Ishikawa (cell line): ENCODE results near the gene PHOX2A.

Experiments
- CEBPB ChIP-seq: IDR thresholded peaks from 2 replicates; pipeline ENCODE4 v1.6.1; 2012
- CREB1 ChIP-seq: IDR thresholded peaks from 2 replicates; pipeline ENCODE4 v1.6.1; 2012; ENCODE audit warnings: low read depth
- EGR1 ChIP-seq: IDR thresholded peaks from 2 replicates; pipeline ENCODE4 v1.6.1; 2012
- EP300 ChIP-seq: IDR thresholded peaks from 2 replicates; pipeline ENCODE4 v1.6.1; 2012; ENCODE audit warnings: borderline replicate concordance
- FOXM1 ChIP-seq: IDR thresholded peaks from 2 replicates; pipeline ENCODE4 v1.6.1; 2012; ENCODE audit warnings: low read depth, borderline replicate concordance
- MAX ChIP-seq: IDR thresholded peaks from 2 replicates; pipeline ENCODE4 v1.6.1; 2012
- NFIC ChIP-seq: IDR thresholded peaks from 2 replicates; pipeline ENCODE4 v1.6.1; 2012
- RAD21 ChIP-seq: IDR thresholded peaks from 2 replicates; pipeline ENCODE4 v1.6.1; 2012; ENCODE audit warnings: low read depth
- REST ChIP-seq: IDR thresholded peaks from 2 replicates; pipeline ENCODE4 v1.6.1; 2012; ENCODE audit warnings: low read depth, mild to moderate bottlenecking
- TAF1 ChIP-seq: IDR thresholded peaks from 2 replicates; pipeline ENCODE4 v1.6.1; 2012; ENCODE audit warnings: low read depth, mild to moderate bottlenecking
- TCF12 ChIP-seq: IDR thresholded peaks from 2 replicates; pipeline ENCODE4 v1.6.1; 2012; ENCODE audit warnings: low read depth
- TEAD4 ChIP-seq: IDR thresholded peaks from 2 replicates; pipeline ENCODE4 v1.6.1; 2012
- USF1 ChIP-seq: IDR thresholded peaks from 2 replicates; pipeline ENCODE4 v1.6.1; 2012
- YY1 ChIP-seq: IDR thresholded peaks from 2 replicates; pipeline ENCODE4 v1.6.1; 2012; ENCODE audit warnings: low read depth
- ZBTB7A ChIP-seq: IDR thresholded peaks from 2 replicates; pipeline ENCODE4 v1.6.1; 2012; ENCODE audit warnings: low read depth

Gene PHOX2A

GRCh38 chr11:72263361-72263760 is 19.4 kb upstream of the PHOX2A start:
- no peak for TF ChIP-seq TAF1
- no peak for TF ChIP-seq CREB1
- TF ChIP-seq TEAD4 = no peak

GRCh38 chr11:72260574-72260973 is 16.6 kb upstream of the PHOX2A start:
- no peak for TF ChIP-seq EGR1
- TF ChIP-seq FOXM1 = no peak
- TF ChIP-seq EP300 = no peak
- TF ChIP-seq YY1 = no peak
- no peak for TF ChIP-seq NFIC
- TF ChIP-seq RAD21 = no peak
- TF ChIP-seq CREB1 = no peak
- no peak for TF ChIP-seq TAF1
- TF ChIP-seq TCF12 = no peak
- no peak for TF ChIP-seq REST
- no peak for TF ChIP-seq TEAD4

GRCh38 chr11:72259490-72259889 is 15.5 kb upstream of the PHOX2A start:
- TF ChIP-seq EGR1 (no peak), MAX (no peak), FOXM1 (no peak), TCF12 (no peak), TEAD4 (no peak), EP300 (no peak), ZBTB7A (no peak), USF1 (no peak), NFIC (no peak), RAD21 (no peak), REST (no peak), TAF1 (no peak), CEBPB (no peak), YY1 (no peak), CREB1 (no peak)

GRCh38 chr11:72257570-72257969 is 13.6 kb upstream of the PHOX2A start:
- no peak for TF ChIP-seq NFIC
- TF ChIP-seq USF1 = no peak
- no peak for TF ChIP-seq CEBPB
- TF ChIP-seq EGR1 = no peak
- no peak for TF ChIP-seq EP300
- no peak for TF ChIP-seq ZBTB7A
- no peak for TF ChIP-seq TAF1
- no peak for TF ChIP-seq MAX
- TF ChIP-seq TEAD4 = no peak
- TF ChIP-seq FOXM1 = no peak
- no peak for TF ChIP-seq CREB1
- TF ChIP-seq REST = no peak
- TF ChIP-seq RAD21 = no peak
- no peak for TF ChIP-seq TCF12
- no peak for TF ChIP-seq YY1
